ENCODE measurements around the gene MCC.

MCC gene

DNA sequence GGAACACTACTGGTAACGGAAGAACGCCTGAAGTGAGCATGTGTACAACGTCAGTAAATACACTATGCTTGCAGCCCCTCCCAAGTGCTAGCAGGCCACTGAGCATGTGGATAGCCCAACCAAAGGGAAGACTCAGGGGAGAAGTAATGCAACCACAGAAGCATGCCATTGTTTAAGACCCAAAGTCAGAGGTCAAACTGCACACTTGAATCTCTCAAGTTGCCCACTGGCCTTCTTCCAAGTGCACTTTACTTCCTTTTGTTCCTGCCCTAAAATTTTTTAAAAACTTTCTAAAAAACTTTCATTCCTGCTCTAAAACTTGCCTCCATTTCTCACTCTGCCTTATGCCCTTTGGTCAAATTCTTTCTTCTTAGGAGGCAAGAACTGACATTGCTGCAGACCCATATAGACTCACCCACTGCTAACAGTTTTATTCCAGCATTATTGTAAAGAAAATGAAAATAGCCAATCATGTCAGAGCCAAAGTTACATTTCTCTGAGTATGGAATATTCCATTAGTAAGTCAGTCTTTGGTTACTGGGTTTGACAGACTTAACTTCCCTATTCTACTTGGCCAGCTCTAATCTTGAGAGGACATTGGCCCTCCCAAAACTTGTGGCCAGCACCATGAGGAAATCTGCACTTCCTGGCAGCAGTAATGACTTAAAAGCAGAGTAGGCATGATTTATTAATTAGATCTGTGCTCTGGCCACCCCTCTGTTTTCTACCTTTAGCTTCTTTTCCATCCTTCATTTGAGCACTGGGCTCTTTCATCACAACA is 130.4 kb downstream of the MCC start:
- no peaks in the 10 kb centered on the region for H3K27me3 ChIP-seq (ENCODE audit: insufficient read depth, poor library complexity, severe bottlenecking)
- no peak overlapping the region for H3K4me3 ChIP-seq (replicated peaks; ENCODE audit: insufficient read depth, low read length)
- peak in 1 of 2 experiments; percentile 10 for DNase-seq (ENCODE audit: low read depth in 1 of 2, low spot score in 1 of 2)
- no peak overlapping the region for H3K27ac ChIP-seq (replicated peaks)
- no peak for TF ChIP-seq SPI1 (IDR thresholded peaks at IDR 0.05; ENCODE audit: borderline replicate concordance, low read depth)
- no peak for TF ChIP-seq CTCF (IDR thresholded peaks at IDR 0.05; ENCODE audit: insufficient read depth, low read length)

GRCh38 chr5:113356487-113356886 is 131.8 kb downstream of the MCC start:
- Histone ChIP-seq H3K4me3 (replicated peaks; ENCODE audit: insufficient read depth, low read length) (no peak overlapping the region), H3K27me3 (ENCODE audit: insufficient read depth, poor library complexity, severe bottlenecking) (no peaks in the 10 kb centered on the region), H3K27ac (replicated peaks) (no peak overlapping the region)
- no peak for DNase-seq (ENCODE audit: low read depth in 1 of 2, low spot score in 1 of 2)
- no peak for TF ChIP-seq GABPA (IDR thresholded peaks at IDR 0.05; ENCODE audit: low read depth)
- TF ChIP-seq POLR2AphosphoS5 (IDR thresholded peaks at IDR 0.05; ENCODE audit: low read depth): no peak
- no peak for TF ChIP-seq CTCF (IDR thresholded peaks at IDR 0.05; ENCODE audit: insufficient read depth, low read length)
- TF ChIP-seq, protein P1, sequence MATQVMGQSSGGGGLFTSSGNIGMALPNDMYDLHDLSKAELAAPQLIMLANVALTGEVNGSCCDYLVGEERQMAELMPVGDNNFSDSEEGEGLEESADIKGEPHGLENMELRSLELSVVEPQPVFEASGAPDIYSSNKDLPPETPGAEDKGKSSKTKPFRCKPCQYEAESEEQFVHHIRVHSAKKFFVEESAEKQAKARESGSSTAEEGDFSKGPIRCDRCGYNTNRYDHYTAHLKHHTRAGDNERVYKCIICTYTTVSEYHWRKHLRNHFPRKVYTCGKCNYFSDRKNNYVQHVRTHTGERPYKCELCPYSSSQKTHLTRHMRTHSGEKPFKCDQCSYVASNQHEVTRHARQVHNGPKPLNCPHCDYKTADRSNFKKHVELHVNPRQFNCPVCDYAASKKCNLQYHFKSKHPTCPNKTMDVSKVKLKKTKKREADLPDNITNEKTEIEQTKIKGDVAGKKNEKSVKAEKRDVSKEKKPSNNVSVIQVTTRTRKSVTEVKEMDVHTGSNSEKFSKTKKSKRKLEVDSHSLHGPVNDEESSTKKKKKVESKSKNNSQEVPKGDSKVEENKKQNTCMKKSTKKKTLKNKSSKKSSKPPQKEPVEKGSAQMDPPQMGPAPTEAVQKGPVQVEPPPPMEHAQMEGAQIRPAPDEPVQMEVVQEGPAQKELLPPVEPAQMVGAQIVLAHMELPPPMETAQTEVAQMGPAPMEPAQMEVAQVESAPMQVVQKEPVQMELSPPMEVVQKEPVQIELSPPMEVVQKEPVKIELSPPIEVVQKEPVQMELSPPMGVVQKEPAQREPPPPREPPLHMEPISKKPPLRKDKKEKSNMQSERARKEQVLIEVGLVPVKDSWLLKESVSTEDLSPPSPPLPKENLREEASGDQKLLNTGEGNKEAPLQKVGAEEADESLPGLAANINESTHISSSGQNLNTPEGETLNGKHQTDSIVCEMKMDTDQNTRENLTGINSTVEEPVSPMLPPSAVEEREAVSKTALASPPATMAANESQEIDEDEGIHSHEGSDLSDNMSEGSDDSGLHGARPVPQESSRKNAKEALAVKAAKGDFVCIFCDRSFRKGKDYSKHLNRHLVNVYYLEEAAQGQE (IDR thresholded peaks at IDR 0.05; ENCODE audit: insufficient replicate concordance, low read depth): no peak
- no peak for TF ChIP-seq SPI1 (IDR thresholded peaks at IDR 0.05; ENCODE audit: borderline replicate concordance, low read depth)

- H3K27me3 ChIP-seq (ENCODE audit: insufficient read depth, poor library complexity, severe bottlenecking): no peaks in the 10 kb centered on the region
- no peak overlapping the region for H3K4me3 ChIP-seq (replicated peaks; ENCODE audit: insufficient read depth, low read length)
- TF ChIP-seq GABPA (IDR thresholded peaks at IDR 0.05; ENCODE audit: low read depth): no peak
- TF ChIP-seq, protein P1 (IDR thresholded peaks at IDR 0.05; ENCODE audit: insufficient replicate concordance, low read depth): no peak
- H3K27ac ChIP-seq (replicated peaks): no peak overlapping the region
- DNase-seq (ENCODE audit: low read depth in 1 of 2, low spot score in 1 of 2): no peak
These were observed 134.2 kb downstream of the MCC start for GRCh38 chr5:113354055-113354454.

GRCh38 chr5:113347572-113347971 is 140.7 kb downstream of the MCC start:
- no peak for DNase-seq (ENCODE audit: low read depth in 1 of 2, low spot score in 1 of 2)
- no peak overlapping the region for H3K4me3 ChIP-seq (replicated peaks; ENCODE audit: insufficient read depth, low read length)
- no peak overlapping the region for H3K27ac ChIP-seq (replicated peaks)
- H3K27me3 ChIP-seq (ENCODE audit: insufficient read depth, poor library complexity, severe bottlenecking): no peaks in the 10 kb centered on the region
- TF ChIP-seq CTCF (IDR thresholded peaks at IDR 0.05; ENCODE audit: insufficient read depth, low read length) (no peak), POLR2AphosphoS5 (IDR thresholded peaks at IDR 0.05; ENCODE audit: low read depth) (no peak), SPI1 (IDR thresholded peaks at IDR 0.05; ENCODE audit: borderline replicate concordance, low read depth) (no peak), GABPA (IDR thresholded peaks at IDR 0.05; ENCODE audit: low read depth) (no peak)
- TF ChIP-seq, protein P1 (IDR thresholded peaks at IDR 0.05; ENCODE audit: insufficient replicate concordance, low read depth): no peak
